HG03520 (cell line): ENCODE results near the gene IL1RL2.

Source experiments
- ATAC-seq: cut with Tn5 transposase; IDR thresholded peaks from one replicate; pipeline ENCODE4 v1.9.1; 2021; ENCODE audit warnings: mild to moderate bottlenecking, moderate library complexity; ENCODE audit not compliant: unreplicated experiment

Gene IL1RL2

GRCh38 chr2:102158011-102158755, 28.6 kb upstream of the IL1RL2 start:
- no peak for ATAC-seq

DNA sequence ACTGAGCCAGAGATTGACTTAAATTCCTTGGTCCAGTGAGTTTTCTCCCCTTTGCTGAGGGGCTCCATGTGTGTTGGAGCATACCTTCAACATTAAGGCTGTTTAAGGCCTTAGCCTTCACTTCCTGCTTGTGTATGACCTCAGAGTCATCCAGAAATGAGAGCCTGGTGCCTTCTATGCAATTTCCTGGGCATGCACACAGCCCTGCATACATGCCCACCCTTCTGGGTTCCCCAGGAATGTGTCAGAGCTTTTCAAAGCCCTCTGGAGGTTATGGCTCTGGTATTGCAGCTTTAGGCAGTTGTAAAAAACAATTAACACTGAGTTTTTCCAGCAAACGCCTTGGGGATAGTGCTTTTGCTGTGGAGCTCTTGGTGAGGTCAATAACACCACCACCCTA, 27.5 kb upstream of the IL1RL2 start:
- ATAC-seq = no peak

DNA sequence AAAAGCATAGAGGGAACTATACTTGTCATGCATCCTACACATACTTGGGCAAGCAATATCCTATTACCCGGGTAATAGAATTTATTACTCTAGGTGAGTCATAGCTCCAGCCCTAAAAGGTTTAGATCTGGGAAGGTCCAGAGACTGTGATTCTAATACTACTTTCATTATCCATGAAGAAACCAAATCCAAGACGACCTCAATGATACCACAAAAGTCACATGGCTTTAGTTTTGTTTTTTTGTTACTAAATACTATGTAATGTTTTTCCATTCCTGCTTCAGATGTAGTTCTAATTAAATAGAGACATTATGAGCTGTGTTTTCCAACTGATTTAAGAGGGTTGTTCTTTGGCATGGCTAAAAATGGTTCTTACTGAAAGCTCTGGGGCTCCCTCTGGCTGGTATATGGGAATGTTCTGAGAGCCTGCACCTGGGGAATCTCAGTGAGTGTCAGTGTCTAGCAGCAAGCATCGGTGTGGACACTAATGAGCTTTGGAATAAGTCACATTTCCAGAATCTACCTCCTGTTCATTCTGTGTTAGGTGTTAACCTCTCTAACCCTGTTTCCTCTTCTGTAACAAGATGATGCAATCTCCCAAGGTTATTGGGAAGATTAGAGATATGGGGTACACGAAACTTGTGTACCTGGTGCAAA, 20.5 kb upstream of the IL1RL2 start:
- no peak for ATAC-seq

DNA sequence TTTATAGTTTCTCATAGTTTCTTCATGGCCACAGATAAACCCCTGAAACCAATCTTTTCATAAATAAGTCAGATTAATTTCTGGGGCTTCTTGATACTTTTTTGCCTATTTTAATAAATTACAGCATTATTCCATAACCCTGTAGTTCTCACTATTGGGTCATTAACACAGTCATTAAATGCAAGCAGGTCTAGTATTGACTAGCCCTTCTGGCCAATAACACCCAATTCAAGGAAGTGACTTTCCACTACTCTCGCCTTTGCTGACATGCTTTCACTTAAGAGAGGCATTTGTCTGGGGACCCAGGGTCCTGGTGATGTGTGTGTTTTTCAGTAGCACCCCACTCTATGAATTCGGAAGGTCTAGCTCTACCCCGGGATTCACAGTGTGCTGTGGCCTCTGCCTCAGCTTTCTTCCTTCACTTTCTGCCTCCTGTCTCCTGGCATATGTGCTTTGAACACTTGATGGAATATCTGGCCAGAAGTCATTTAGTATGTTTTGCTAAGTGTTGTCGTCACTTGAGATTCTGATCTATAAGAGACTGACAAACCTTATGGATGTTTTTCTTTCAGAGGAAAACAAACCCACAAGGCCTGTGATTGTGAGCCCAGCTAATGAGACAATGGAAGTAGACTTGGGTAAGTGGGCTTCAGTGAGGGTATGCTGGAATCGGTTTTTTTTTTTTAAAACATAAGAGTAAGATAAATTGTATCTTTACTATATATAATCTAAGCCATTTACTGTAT, 18.6 kb upstream of the IL1RL2 start:
- ATAC-seq = no peak

GRCh38 chr2:102171946-102172345, 14.9 kb upstream of the IL1RL2 start:
- no peak for ATAC-seq

DNA sequence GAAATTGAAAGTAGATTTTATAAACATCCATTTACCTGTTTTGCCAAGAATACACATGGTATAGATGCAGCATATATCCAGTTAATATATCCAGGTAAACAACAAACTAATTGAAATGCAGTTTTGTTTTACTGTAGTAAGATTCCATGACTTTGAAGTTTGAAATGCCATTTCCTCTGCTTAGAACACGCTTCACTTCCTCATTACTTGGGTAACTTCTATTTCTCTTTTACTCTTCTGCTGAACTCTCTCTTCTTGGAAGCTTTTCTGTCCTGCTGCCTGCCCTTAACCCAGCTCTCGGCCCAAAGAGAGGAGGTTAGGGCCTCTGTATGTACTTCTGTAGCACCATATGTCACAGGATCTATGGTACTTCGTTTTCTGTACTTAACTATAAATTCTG, 14.1 kb upstream of the IL1RL2 start:
- ATAC-seq = no peak

GRCh38 chr2:102176172-102176571, 10.7 kb upstream of the IL1RL2 start:
- ATAC-seq = no peak

- no peak for ATAC-seq
Measured at GRCh38 chr2:102177814-102178478, 8.9 kb upstream of the IL1RL2 start.

- no peak for ATAC-seq
Measured at GRCh38 chr2:102179061-102179460, 7.8 kb upstream of the IL1RL2 start.

DNA sequence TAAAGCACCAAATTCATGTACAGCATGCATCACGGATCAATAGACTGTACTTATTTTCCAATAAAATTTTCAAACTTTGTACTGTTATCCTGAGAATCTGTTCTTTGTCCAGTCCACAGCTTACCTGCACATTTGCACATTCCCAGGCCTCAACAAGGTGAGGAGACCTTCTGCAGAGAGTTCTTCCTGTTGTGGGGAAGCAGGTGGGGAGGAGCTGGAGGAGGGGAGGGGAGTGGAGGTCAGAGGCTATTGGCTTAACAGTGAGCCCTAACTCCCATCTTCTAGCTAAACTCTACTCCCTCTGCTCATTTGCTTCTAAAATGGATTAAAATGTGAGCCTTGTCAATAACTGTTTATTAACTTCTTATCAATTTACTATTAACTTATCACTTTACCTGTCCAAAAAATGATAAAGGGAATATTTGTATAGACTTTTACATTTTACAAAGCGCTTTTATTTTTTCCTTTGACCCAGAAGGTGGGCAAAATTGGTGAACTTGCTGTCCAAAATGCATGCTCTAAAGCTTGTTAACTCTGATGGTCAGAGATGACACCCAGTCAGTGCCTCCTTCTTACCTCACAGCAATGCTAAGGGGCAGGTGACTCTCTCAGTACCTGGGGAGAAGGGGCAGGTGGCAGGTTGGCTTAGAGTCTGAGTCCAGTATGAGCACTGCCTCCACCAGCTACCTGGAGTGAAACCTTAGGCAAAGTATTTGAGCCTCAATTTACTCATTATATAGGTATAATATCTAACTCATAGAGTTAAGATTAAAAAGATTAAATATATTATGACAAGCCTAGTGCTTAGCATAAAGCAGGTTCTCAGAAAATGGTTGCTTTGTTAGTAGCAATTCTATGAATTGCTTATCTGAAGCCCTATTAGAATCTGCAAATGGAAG, 6.8 kb upstream of the IL1RL2 start:
- no peak for ATAC-seq

DNA sequence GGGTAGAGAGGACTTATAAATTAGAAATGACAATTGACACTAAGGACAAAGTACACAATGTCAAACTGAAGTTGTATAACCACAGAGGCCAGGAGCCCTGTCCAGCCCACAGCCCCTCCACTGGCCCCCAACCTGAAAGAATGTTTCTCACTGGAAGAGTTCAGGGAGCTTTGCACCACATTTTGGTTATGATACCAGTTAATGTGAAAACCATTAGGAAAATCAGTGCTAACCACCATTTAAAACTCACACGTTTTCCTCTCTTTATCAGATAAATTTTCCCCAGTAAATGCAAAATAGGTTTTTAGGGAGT, 6.2 kb upstream of the IL1RL2 start:
- no peak for ATAC-seq

DNA sequence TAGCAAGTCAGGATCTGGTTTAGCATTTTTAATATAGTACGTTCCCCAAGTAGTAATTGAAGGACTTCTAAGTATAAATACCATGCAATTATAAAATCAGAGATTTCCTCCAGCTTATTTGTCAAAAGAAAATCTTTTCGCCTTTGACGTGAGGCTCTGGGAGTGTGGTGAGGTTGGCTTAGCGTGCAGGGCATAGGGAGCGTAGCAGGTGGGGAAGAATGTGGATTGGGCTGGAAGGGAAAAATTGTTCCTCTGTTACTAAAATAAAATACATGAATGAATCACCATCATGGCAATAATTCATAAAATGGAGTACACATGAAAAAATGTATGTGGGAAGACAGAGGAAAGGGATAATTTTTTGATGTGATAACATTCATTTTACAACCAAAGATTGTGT, 5.4 kb upstream of the IL1RL2 start:
- ATAC-seq = no peak

DNA sequence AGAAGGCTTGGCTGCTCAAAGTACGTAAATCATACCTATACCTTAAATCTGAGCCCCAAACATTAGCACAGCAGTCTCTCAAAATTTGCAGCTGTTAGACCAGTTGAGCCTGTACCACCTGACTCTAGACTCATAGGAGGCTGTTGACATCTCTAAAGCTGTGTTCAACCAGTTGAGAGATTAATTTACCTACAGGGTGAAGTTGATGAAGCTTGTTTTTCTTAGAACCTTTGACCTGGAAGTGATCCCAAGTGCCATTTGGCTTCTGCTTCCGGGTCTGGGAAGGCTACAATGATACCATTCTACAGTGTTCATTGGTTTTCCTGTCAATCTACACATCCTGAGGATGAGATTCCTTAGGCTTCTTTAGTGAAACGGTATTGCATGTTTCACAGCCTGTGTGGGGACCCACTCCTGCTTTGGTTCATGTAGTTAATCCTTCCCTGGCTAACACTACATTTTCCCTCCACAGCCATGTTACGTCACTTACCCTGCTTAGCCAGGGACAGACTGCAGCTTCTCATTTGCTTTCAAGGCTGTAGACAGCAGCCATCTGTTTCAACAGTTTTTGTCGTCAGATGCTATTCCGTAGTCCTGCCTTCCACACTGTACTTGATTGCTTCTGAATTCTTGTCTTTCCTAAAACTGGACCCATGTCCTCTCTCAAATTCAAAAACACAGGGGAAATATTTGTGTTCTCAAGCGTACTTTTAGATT, 4.7 kb upstream of the IL1RL2 start:
- ATAC-seq = no peak

- ATAC-seq = no peak
Measured at GRCh38 chr2:102184018-102184417, 2.8 kb upstream of the IL1RL2 start.

GRCh38 chr2:102184568-102184967, 2.3 kb upstream of the IL1RL2 start:
- ATAC-seq = no peak

- no peak for ATAC-seq
Measured at GRCh38 chr2:102185347-102185746, 1.5 kb upstream of the IL1RL2 start.

GRCh38 chr2:102187496-102188150, 800 bp downstream of the IL1RL2 start:
- no peak for ATAC-seq

DNA sequence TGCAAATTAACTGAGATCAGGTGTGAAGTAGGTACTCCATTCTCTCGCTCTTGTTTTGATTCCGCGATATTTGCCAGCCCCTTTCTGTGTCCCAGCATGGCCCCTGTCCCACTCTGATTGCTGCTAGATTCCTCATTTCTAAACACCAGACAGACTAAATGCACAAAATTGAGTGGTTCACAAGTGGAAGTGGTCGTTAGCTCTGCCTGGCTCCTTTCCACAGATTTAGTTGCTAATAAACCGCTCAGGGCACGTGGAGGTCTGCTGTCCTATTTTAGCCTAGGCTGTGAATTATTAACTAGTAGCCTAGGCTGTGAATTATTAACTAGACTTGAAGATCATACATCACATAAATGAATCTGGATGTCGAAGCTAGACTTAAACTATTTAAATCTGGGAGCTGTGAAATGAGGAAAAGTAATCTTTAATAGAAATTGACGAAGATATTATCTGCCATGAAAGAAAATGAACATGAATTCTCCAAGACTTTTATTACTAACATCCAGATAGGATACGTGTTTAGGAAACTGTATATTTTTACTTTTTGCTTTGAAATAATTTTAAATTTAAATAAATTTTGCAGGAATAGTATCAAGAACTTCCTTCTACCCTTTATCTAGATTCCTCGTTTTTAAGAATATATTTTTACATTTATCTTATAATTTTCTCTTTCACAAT, 3.7 kb downstream of the IL1RL2 start:
- ATAC-seq = no peak

- no peak for ATAC-seq
Measured at GRCh38 chr2:102191501-102191900, 4.7 kb downstream of the IL1RL2 start.
